OCI-LY7 (cell line): ENCODE results near the gene AK5.

ENCODE experiments used
- CTCF ChIP-seq: fragments of 200-600 bp; sonication (generic); conservative IDR thresholded peaks from 2 replicates; pipeline ENCODE4 v1.5.1; 2014; ENCODE audit warnings: mild to moderate bottlenecking, antibody characterized with exemption, low read length, moderate library complexity, mixed read lengths
- EZH2phosphoT487 ChIP-seq: fragments of 200-600 bp; sonication (generic); IDR thresholded peaks from 2 replicates; pipeline ENCODE4 v1.6.1; 2018; ENCODE audit warnings: low read depth, borderline replicate concordance, mild to moderate bottlenecking, mixed run types, antibody characterized with exemption, low read length, moderate library complexity, mixed read lengths

- TF ChIP-seq CTCF (no peak), EZH2phosphoT487 (no peak)
These were observed 301.7 kb downstream of the AK5 start for GRCh38 chr1:77583483-77583882.
